GM23338 (cell line): ENCODE measurements around the gene UNC5C. TPM values are rescaled to one million over a fixed set of nuclear protein-coding genes. Genes with fewer than 3 reads are reported as not detected.
A peak's percentile ranks its signal among the peaks of the same experiment; 100 is the strongest.

ENCODE experiments used
- ATAC-seq: fragments of 200-7000 bp; cut with Tn5 transposase; 3 replicates; pipeline ENCODE4 v1.9.1; 2020
- DNase-seq: peaks from one replicate; pipeline ENCODE4 v3.0.0-alpha.2; 2015; ENCODE audit warnings: low spot score
- H2AFZ ChIP-seq: fragments of 200-600 bp; sonication (generic); 2 replicates; pipeline ENCODE4 v1.8.0; 2016; ENCODE audit warnings: antibody characterized with exemption, mild to moderate bottlenecking, moderate library complexity
- H3F3A ChIP-seq: fragments of 200-600 bp; sonication (generic); replicated peaks from 2 replicates; pipeline ENCODE4 v1.8.0; 2017; ENCODE audit warnings: antibody characterized with exemption, mixed run types, low read depth
- H3K27ac ChIP-seq: fragments of 200-600 bp; sonication (generic); 2 replicates; pipeline ENCODE4 v1.6.1; 2016; ENCODE audit warnings: low read depth
- H3K27me3 ChIP-seq: fragments of 200-600 bp; sonication (generic); 2 replicates; pipeline ENCODE4 v1.8.0; 2016; ENCODE audit warnings: mild to moderate bottlenecking, mixed run types, moderate library complexity; ENCODE audit not compliant: insufficient read depth
- H3K36me3 ChIP-seq: fragments of 200-600 bp; sonication (generic); 2 replicates; pipeline ENCODE4 v1.8.0; 2016; ENCODE audit warnings: mild to moderate bottlenecking; ENCODE audit not compliant: insufficient read depth
- H3K4me1 ChIP-seq: fragments of 200-600 bp; sonication (generic); 2 replicates; pipeline ENCODE4 v1.8.0; 2016; ENCODE audit warnings: mild to moderate bottlenecking, moderate library complexity; ENCODE audit not compliant: insufficient read depth
- H3K4me2 ChIP-seq: fragments of 200-600 bp; sonication (generic); 2 replicates; pipeline ENCODE4 v1.7.1; 2017; ENCODE audit warnings: mixed run types
- H3K4me3 ChIP-seq: fragments of 200-600 bp; sonication (generic); 2 replicates; pipeline ENCODE4 v1.6.1; 2016; ENCODE audit warnings: mixed run types
- H3K79me2 ChIP-seq: fragments of 200-600 bp; sonication (generic); replicated peaks from 2 replicates; pipeline ENCODE4 v1.8.0; 2017; ENCODE audit warnings: mild to moderate bottlenecking; ENCODE audit not compliant: insufficient read depth
- H3K9me2 ChIP-seq: fragments of 200-600 bp; sonication (generic); 2 replicates; pipeline ENCODE4 v1.8.0; 2017; ENCODE audit not compliant: insufficient read depth
- H4K20me1 ChIP-seq: fragments of 200-600 bp; sonication (generic); replicated peaks from 2 replicates; pipeline ENCODE4 v1.8.0; 2017; ENCODE audit warnings: mild to moderate bottlenecking; ENCODE audit not compliant: insufficient read depth
- H3K27ac Mint-ChIP-seq: 2 replicates; pipeline ENCODE4 v1.8.0; 2020; ENCODE audit warnings: inconsistent platforms, mild to moderate bottlenecking, moderate library complexity, mixed read lengths
- H3K27me3 Mint-ChIP-seq: 3 replicates; pipeline ENCODE4 v1.8.0; 2022; ENCODE audit warnings: low read depth, mild to moderate bottlenecking, moderate library complexity, mixed read lengths, inconsistent platforms; ENCODE audit not compliant: insufficient read depth, poor library complexity
- H3K36me3 Mint-ChIP-seq: 3 replicates; pipeline ENCODE4 v1.8.0; 2021; ENCODE audit warnings: low read depth, mild to moderate bottlenecking, inconsistent platforms, moderate library complexity, mixed read lengths
- H3K4me1 Mint-ChIP-seq: 3 replicates; pipeline ENCODE4 v1.8.0; 2020; ENCODE audit warnings: mild to moderate bottlenecking, inconsistent platforms, mixed read lengths
- H3K4me3 Mint-ChIP-seq: 3 replicates; pipeline ENCODE4 v1.8.0; 2021; ENCODE audit warnings: moderate library complexity, mild to moderate bottlenecking, inconsistent platforms, mixed read lengths
- H3K9me3 Mint-ChIP-seq: 3 replicates; pipeline ENCODE4 v1.8.0; 2020; ENCODE audit warnings: moderate library complexity, mild to moderate bottlenecking, inconsistent platforms, mixed read lengths
- EZH2 ChIP-seq: fragments of 200-600 bp; sonication (generic); IDR thresholded peaks from one replicate; pipeline ENCODE4 v1.8.0; 2017; ENCODE audit warnings: antibody characterized with exemption, mild to moderate bottlenecking, low read depth; ENCODE audit not compliant: unreplicated experiment
- EZH2phosphoT487 ChIP-seq: fragments of 200-600 bp; sonication (generic); IDR thresholded peaks from one replicate; pipeline ENCODE4 v1.8.1; 2018; ENCODE audit warnings: antibody characterized with exemption; ENCODE audit not compliant: unreplicated experiment
- JUNB ChIP-seq: IDR thresholded peaks from one replicate; pipeline ENCODE4 v1.6.1; 2016; ENCODE audit warnings: antibody characterized with exemption; ENCODE audit not compliant: unreplicated experiment
- POLR2AphosphoS5 ChIP-seq: IDR thresholded peaks from 2 replicates; pipeline ENCODE4 v1.6.1; 2016; ENCODE audit warnings: antibody characterized with exemption, low read depth
- STAT1 ChIP-seq: IDR thresholded peaks from one replicate; pipeline ENCODE4 v1.6.1; 2016; ENCODE audit warnings: antibody characterized with exemption; ENCODE audit not compliant: unreplicated experiment
- ZNF114 ChIP-seq: fragments of 250-450 bp; sonication (Bioruptor Pico); IDR thresholded peaks from 2 replicates; pipeline ENCODE4 v1.5.0; 2020; ENCODE audit warnings: mild to moderate bottlenecking, moderate library complexity
- polyA plus RNA-seq: library from polyadenylated mRNA; unstranded; fragments of >200 nt; fragmentation: Nextera tagmentation; extraction: Ambion mirVana; gene quantifications from 2 replicates; pipeline ENCODE4 v1.2.1, GENCODE V29; 2016
- total RNA-seq: library from RNA; depleted of rRNA; stranded (reverse); fragments of >200 nt; shearing (Covaris generic); gene quantifications from 2 replicates; pipeline ENCODE4 v1.2.3, GENCODE V29; 2014
- TF ChIP-seq, protein P1 (sequence below): IDR thresholded peaks from one replicate; pipeline ENCODE4 v1.6.1; 2018; ENCODE audit warnings: antibody characterized with exemption; ENCODE audit not compliant: unreplicated experiment
- TF ChIP-seq, protein P2 (sequence below): fragments of 250-450 bp; sonication (Bioruptor Pico); IDR thresholded peaks from 2 replicates; pipeline ENCODE4 v1.5.0; 2020; ENCODE audit warnings: mild to moderate bottlenecking, moderate library complexity

UNC5C gene
- total and polyA plus RNA-seq, 2 experiments from 2014 or later = 0.08 to 0.21 TPM

DNA sequence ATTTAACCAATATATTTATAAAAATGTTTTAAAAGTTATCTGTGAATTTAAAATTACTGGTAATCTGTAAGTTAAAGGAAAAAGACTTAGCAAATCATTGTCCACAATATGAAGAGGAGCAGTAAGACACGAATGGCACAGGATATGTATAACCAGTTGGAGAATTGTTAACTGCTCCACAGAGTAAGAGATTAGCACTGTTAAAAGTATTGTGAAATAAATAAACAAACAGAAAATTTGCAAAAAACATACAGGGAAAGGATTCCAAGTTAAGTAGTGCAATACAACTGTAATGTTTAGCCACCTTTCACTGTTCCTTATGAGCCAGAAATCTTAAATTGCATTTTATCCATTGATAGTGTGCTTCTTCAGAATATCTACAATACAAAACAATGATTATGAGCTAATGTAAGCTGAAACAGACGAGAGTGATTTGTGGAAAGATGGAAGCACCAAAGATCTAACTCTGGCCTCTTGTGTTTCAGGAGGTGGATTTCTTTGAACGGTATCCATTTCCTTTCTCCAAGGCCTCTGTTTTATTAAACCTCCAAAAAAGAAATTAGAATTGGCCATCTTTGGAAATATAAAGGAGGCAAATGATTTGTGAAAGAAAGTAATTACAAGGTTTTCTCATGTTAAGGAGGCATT, 188.4 kb downstream of the UNC5C start:
- Mint-ChIP-seq H3K4me3 (no peak overlapping the region), H3K27me3 (no peaks in the 10 kb centered on the region)
- no peak overlapping the region for H3K4me2 ChIP-seq

More for the DNA sequence above, 188.4 kb downstream of the UNC5C start:
- Histone ChIP-seq H4K20me1 (no peaks in the 10 kb centered on the region), H3K79me2 (no peaks in the 10 kb centered on the region), H3F3A (no peaks in the 10 kb centered on the region), H3K9me2 (no peaks in the 10 kb centered on the region), H3K36me3 (no peaks in the 10 kb centered on the region), H3K4me3 (no peak overlapping the region), H2AFZ (peak overlapping the region; percentile 44; the same call in 1 of the 2 replicates), H3K27me3 (no peaks in the 10 kb centered on the region), H3K4me1 (no peaks in the 10 kb centered on the region), H3K27ac (no peak overlapping the region)
- H3K36me3 Mint-ChIP-seq = no peaks in the 10 kb centered on the region
- DNase-seq = no peak
- H3K27ac Mint-ChIP-seq = no peak overlapping the region
- no peak for ATAC-seq
- TF ChIP-seq ZNF114 (CRISPR knock-in tag) = no peak
- no peak for TF ChIP-seq POLR2AphosphoS5
- TF ChIP-seq, protein P1, sequence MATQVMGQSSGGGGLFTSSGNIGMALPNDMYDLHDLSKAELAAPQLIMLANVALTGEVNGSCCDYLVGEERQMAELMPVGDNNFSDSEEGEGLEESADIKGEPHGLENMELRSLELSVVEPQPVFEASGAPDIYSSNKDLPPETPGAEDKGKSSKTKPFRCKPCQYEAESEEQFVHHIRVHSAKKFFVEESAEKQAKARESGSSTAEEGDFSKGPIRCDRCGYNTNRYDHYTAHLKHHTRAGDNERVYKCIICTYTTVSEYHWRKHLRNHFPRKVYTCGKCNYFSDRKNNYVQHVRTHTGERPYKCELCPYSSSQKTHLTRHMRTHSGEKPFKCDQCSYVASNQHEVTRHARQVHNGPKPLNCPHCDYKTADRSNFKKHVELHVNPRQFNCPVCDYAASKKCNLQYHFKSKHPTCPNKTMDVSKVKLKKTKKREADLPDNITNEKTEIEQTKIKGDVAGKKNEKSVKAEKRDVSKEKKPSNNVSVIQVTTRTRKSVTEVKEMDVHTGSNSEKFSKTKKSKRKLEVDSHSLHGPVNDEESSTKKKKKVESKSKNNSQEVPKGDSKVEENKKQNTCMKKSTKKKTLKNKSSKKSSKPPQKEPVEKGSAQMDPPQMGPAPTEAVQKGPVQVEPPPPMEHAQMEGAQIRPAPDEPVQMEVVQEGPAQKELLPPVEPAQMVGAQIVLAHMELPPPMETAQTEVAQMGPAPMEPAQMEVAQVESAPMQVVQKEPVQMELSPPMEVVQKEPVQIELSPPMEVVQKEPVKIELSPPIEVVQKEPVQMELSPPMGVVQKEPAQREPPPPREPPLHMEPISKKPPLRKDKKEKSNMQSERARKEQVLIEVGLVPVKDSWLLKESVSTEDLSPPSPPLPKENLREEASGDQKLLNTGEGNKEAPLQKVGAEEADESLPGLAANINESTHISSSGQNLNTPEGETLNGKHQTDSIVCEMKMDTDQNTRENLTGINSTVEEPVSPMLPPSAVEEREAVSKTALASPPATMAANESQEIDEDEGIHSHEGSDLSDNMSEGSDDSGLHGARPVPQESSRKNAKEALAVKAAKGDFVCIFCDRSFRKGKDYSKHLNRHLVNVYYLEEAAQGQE = no peak
- no peak for TF ChIP-seq EZH2
- TF ChIP-seq JUNB = no peak
- TF ChIP-seq, protein P2, sequence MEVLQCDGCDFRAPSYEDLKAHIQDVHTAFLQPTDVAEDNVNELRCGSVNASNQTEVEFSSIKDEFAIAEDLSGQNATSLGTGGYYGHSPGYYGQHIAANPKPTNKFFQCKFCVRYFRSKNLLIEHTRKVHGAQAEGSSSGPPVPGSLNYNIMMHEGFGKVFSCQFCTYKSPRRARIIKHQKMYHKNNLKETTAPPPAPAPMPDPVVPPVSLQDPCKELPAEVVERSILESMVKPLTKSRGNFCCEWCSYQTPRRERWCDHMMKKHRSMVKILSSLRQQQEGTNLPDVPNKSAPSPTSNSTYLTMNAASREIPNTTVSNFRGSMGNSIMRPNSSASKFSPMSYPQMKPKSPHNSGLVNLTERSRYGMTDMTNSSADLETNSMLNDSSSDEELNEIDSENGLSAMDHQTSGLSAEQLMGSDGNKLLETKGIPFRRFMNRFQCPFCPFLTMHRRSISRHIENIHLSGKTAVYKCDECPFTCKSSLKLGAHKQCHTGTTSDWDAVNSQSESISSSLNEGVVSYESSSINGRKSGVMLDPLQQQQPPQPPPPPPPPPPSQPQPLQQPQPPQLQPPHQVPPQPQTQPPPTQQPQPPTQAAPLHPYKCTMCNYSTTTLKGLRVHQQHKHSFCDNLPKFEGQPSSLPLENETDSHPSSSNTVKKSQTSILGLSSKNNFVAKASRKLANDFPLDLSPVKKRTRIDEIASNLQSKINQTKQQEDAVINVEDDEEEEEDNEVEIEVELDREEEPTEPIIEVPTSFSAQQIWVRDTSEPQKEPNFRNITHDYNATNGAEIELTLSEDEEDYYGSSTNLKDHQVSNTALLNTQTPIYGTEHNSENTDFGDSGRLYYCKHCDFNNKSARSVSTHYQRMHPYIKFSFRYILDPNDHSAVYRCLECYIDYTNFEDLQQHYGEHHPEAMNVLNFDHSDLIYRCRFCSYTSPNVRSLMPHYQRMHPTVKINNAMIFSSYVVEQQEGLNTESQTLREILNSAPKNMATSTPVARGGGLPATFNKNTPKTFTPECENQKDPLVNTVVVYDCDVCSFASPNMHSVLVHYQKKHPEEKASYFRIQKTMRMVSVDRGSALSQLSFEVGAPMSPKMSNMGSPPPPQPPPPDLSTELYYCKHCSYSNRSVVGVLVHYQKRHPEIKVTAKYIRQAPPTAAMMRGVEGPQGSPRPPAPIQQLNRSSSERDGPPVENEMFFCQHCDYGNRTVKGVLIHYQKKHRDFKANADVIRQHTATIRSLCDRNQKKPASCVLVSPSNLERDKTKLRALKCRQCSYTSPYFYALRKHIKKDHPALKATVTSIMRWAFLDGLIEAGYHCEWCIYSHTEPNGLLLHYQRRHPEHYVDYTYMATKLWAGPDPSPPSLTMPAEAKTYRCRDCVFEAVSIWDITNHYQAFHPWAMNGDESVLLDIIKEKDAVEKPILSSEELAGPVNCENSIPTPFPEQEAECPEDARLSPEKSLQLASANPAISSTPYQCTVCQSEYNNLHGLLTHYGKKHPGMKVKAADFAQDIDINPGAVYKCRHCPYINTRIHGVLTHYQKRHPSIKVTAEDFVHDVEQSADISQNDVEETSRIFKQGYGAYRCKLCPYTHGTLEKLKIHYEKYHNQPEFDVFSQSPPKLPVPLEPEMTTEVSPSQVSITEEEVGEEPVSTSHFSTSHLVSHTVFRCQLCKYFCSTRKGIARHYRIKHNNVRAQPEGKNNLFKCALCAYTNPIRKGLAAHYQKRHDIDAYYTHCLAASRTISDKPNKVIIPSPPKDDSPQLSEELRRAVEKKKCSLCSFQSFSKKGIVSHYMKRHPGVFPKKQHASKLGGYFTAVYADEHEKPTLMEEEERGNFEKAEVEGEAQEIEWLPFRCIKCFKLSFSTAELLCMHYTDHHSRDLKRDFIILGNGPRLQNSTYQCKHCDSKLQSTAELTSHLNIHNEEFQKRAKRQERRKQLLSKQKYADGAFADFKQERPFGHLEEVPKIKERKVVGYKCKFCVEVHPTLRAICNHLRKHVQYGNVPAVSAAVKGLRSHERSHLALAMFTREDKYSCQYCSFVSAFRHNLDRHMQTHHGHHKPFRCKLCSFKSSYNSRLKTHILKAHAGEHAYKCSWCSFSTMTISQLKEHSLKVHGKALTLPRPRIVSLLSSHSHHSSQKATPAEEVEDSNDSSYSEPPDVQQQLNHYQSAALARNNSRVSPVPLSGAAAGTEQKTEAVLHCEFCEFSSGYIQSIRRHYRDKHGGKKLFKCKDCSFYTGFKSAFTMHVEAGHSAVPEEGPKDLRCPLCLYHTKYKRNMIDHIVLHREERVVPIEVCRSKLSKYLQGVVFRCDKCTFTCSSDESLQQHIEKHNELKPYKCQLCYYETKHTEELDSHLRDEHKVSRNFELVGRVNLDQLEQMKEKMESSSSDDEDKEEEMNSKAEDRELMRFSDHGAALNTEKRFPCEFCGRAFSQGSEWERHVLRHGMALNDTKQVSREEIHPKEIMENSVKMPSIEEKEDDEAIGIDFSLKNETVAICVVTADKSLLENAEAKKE = no peak
- no peak for TF ChIP-seq EZH2phosphoT487
- no peak for TF ChIP-seq STAT1
- peaks cover 12% of the 10 kb centered on the region; the same call in 2 of the 3 replicates for H3K4me1 Mint-ChIP-seq
- no peaks in the 10 kb centered on the region for H3K9me3 Mint-ChIP-seq
